Esophagus squamous epithelium (tissue), 4 donors: Measurements from ENCODE around the gene JOSD1.

Source experiments
- CTCF ChIP-seq, 6 experiments: fragments of 450-650 bp in 4 of 6; fragments of 200-600 bp in 2 of 6; sonication (generic) in 2 of 6; IDR thresholded peaks; one replicate each; pipeline ENCODE4 v1.5.1; 2016 to 2019; ENCODE audit warnings: antibody characterized with exemption in 6 of 6, mild to moderate bottlenecking in 4 of 6, moderate library complexity in 4 of 6
- POLR2A ChIP-seq, 4 donors: fragments of 450-650 bp; IDR thresholded peaks; one replicate each; pipeline ENCODE4 v1.6.1; 2017; ENCODE audit warnings: antibody characterized with exemption in 4 of 4, mild to moderate bottlenecking in 4 of 4, moderate library complexity in 3 of 4

- TF ChIP-seq CTCF (IDR thresholded peaks at IDR 0.05) (peak in 2 of 6 experiments; percentile 4 to 12), POLR2A (IDR thresholded peaks at IDR 0.05) (peak in 3 of 4 donors; percentile 88 to 99 (median 97))
Measured at GRCh38 chr22:38705235-38706100, 4.7 kb upstream of the JOSD1 start, which contains the start of gene GTPBP1.
